RCC 7860 (cell line): Measurements from ENCODE around the gene ELMOD1.

Experiments used
- DNase-seq: peaks from one replicate; pipeline ENCODE4 v3.0.0-alpha.2; 2015; ENCODE audit warnings: low spot score
- FAIRE-seq: peaks from 2 replicates; lab custom pipeline; 2012; peaks lifted over from hg19 to GRCh38; lab: Jason Lieb, UNC

ELMOD1 gene

GRCh38 chr11:107631043-107631442, 40.1 kb downstream of the ELMOD1 start:
- DNase-seq (no peak), FAIRE-seq (no peak)

DNA sequence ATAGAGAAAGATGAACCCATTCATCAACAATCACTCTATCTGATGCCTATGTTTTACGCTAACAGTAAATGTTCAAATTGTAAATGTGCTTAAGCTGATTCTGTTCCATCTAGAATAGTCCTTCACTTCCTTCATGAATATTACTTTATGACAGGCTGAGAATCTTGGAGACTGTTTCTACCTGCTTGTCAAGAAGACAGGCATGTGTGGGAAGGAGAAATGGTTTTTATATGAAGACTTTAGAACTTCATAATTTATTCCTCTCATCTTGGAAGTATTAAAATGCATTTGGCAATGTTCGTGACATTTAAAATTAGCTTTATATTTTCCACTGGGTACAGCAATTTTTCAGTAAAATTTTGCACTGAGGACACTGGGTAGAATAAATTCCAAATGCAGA, 41.0 kb downstream of the ELMOD1 start:
- DNase-seq: no peak

DNA sequence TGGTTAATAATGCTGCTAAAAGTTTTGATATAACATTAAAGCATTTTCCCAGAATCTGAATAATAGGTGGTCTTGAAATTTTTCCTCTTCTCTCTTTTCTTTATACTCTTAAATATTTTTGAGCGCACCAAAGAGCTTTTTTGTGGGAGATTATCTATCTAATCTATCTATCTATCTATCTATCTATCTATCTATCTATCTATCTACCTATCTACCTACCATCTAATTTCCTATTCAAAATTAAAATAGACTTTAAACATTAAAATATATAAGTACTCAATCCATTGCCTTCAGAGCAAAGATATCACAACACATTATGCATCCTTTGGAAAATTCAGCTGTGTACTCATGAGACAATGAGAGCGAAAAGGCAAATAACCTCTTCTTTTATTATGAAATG, 55.8 kb downstream of the ELMOD1 start:
- DNase-seq (no peak), FAIRE-seq (no peak)

More for the DNA sequence above, 41.0 kb downstream of the ELMOD1 start:
- FAIRE-seq: no peak

DNA sequence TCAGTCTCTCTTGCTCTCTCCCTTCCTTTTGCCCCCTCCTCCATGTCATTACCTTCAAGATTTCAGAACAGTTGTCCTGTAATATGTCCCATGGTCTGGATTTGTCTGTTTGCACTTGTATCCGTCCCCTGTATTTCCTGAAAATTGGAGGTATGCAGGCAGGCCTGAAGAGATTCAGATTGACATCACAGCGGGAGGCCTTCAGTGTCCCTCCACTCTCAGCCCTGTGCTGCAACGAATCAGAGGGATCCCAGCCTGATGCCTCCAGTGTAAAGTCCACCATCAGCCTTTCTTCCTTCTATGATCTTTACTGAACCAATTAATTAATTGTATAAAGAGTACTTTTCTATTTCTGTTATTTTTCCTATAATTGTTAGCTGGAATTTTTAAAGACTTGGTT, 57.3 kb downstream of the ELMOD1 start:
- DNase-seq: no peak
- no peak for FAIRE-seq

GRCh38 chr11:107651672-107652071, 60.7 kb downstream of the ELMOD1 start:
- FAIRE-seq (no peak), DNase-seq (peak; percentile 14)

GRCh38 chr11:107653076-107653475, 62.1 kb downstream of the ELMOD1 start:
- no peak for FAIRE-seq
- no peak for DNase-seq

- DNase-seq (no peak), FAIRE-seq (no peak)
Observed at GRCh38 chr11:107655602-107656001, 64.7 kb downstream of the ELMOD1 start.

DNA sequence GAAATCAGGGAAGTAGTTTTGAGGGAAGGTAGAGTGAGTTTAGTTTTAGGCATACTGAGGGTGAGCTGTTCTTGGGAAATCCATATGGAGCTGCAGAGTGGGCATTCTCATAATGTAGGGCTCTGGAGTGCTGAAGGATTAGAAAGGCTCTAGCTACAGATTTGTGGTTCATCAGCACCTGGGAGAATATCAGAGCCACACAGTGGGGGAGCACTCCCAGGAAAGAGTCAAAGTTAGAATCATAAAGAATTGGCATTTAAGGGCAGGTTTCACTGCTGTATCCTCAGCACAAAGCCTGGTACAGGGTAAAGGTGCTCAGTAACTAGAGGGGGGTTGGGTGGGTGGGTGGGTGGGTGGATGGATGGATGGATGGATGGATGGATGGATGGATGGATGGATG, 68.4 kb downstream of the ELMOD1 start:
- FAIRE-seq (no peak), DNase-seq (no peak)

DNA sequence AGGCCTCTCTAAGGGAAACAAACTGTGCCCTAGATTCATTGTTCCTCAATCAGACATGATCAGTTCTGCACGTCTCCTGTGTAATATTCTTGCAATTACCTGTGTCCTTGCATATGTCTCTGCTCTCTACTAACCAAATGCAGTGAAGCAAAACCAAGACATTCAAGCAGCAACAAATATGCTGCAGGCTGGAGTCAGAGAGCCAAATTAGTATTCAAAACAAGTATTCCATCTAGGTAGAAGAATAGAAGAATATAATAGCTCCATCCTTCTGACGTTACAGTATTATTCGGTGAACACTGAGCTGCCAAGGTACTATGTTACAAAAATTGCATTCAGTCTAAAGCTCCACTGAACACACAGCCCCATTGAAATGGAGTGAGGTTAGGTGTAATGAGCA, 69.1 kb downstream of the ELMOD1 start:
- FAIRE-seq: no peak
- no peak for DNase-seq

DNA sequence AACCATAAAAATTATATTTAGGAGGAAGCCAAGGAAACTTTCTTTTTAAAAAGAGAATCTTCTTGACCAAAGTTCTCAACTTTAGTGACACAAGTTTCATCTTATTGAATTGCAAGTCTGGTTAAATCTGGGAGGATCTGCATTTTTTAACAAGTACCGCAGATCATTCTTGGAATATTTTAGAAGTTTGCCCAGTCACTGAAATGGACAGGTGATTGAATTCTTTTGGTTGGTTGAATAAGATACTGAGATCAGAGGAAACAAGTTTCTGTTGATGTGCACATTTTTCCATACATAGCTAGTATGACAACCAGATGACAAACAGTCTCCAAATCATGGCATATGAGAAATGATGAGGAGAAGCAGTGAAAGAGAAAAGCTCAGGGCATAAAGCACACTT, 70.7 kb downstream of the ELMOD1 start:
- FAIRE-seq: no peak
- no peak for DNase-seq

DNA sequence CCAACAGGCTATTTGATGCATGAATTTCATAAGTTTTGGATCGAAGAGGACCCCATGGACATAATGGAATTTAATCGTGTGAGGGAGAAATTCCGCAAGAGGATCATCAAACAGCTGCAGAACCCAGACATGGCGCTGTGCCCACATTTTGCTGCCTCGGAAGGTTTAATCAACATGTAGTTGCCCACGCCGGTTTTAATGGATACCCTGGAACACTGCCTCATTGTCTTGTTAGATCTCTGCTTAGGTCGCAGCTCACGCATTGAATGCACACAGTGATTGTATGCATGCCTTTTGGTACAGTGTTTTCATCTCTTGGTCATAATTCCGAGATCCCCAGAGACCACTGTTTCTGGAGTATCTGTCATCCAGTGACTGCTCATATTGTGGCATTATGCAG, 74.1 kb downstream of the ELMOD1 start:
- no peak for FAIRE-seq
- no peak for DNase-seq

DNA sequence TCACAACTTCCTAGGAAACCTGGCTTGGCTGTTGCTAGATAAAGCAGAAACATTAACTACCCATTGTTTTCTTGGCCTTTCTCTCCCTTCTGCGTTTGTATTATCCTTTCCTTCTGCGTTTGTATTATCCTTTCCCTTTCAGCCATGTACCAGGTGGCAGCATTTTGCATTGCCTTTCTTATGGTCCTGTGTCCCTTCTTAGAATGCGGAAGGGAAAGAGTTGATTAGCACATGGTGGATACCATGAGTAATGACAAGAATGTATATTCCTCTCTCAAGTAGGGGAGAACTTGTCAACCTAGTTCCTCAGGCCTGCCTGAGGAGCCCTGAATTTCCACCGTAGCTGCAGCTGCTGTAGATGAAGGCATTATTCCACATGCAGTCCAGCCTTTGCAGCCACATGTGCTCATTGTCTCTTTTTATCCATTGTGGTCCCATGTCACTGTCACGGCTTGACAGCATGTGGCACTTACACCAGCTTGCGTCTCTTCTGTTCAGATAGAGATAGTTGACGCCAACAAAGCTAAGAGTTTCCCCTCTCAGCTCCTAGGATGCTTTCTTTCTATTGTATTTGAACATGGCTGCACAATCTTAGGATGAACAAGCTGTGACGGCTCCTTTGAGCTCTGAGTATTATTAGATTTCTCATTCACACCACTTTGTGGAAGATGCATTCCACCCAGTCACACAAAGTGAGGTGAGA, 76.1 kb downstream of the ELMOD1 start:
- no peak for FAIRE-seq

GRCh38 chr11:107669191-107669740, 78.3 kb downstream of the ELMOD1 start:
- FAIRE-seq (no peak), DNase-seq (peak; percentile 23)

More for the DNA sequence above, 76.1 kb downstream of the ELMOD1 start:
- DNase-seq: no peak

DNA sequence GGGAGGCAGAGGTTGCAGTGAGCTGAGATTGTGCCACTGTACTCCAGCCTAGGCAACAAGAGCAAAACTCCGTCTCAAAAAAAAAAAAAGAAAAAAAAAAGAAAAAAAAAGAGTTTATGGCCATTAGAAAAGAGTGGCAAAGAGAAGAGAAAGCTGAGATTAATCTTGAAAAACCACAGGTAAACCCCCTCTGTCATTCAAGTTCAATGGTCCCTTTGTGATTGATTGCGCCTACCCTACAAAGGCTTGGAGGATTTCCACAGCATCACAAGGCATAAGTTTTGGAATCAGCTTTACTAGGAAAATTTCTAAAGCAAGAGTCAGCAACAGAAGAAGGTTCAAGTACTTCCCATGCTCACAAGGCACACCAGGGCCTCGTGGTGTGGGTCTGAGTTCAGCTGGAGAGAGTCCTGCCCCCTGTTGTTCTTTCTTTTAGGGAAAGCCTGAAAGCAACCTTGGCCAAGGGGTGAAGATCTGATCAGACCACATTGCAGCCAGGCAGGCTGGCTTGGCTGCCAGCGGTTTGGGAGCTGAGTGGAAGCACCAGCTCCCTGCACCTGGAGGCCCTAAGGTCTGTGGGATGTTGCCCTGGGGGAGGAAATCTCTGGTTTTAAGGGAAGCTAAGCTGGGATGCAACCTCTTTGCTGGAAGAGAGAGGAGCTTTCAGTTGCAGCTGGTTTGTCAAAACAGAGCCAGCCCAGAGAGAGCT, 79.1 kb downstream of the ELMOD1 start:
- no peak for FAIRE-seq
- DNase-seq: no peak

- FAIRE-seq (no peak), DNase-seq (no peak)
Observed at GRCh38 chr11:107675902-107676301, 85.0 kb downstream of the ELMOD1 start.

- FAIRE-seq (no peak), DNase-seq (no peak)
Observed at GRCh38 chr11:107676336-107677057, 85.5 kb downstream of the ELMOD1 start.

- DNase-seq (no peak), FAIRE-seq (no peak)
Observed at GRCh38 chr11:107677924-107678631, 87.1 kb downstream of the ELMOD1 start.

DNA sequence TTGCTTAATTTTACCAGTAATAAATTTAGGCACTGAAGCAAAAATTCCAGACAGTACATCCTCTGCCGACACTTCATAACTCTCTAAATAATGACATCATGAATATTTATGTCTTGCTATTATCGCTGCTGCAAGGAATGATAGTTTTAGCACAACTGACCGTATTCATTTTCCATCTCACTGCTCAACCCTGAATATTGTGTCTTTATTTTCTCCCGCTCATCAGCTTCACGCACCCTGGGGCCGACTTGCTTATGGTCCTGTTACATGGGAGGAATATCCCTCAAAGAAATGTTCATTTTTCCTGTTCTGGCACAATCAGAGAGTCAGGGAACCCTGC, 87.7 kb downstream of the ELMOD1 start:
- DNase-seq (no peak), FAIRE-seq (no peak)

DNA sequence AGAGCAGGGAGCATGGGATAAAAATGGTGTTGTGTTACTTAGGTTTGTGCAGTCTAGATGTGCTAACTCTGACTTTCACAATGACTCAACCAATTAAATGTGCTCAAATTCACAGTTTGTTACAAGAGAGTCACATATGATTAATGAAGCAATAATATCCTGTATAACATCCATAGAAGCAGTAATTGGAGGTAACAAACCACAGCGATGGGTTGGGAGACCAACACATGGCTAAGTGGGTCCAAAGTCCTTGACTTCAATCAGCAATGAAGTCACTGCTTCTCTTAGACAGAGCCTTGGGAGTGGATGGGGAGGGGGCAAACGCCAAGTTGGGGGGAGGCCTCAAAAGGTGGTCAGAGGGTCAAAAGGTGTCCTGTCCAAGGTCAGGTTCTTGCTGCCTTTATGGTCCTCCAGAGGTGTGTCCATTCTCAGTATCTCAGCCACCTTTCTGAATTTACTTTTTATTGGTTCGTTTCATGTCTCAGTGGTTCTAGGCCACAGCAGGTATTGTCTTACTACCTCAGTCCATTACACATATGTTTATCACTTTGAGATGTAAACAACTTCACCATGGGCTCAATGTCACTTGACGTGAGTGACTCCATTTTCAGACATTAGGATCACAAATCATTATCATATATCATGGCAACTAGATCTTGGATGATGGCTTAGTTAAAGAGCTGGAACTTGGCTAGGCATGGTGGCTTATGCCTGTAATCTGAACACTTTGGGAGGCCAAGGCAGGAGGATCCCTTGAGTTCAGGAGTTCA, 88.5 kb downstream of the ELMOD1 start:
- no peak for FAIRE-seq
- DNase-seq: no peak

DNA sequence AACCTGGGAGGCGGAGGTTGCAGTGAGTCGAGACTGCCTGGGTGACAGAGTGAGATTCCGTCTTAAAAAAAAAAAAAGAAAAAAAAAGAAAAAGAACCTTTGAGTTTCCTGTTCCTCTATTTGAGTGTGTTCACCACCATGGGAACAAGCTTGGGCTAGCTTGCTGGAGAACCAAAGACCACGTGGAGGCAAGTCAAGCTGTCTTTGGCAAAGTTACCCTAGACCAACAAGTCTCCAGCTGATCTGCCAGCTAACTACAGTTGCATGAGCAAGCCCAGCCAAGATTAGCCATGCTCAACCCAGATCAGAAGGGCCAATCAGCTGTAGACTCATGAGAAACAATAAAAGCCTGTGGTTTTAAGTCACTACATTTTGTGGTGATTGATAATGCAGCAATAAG, 91.2 kb downstream of the ELMOD1 start:
- FAIRE-seq (no peak), DNase-seq (no peak)
